ENCODE measurements around the gene ACAA2. TPM values are rescaled to one million over a fixed set of nuclear protein-coding genes. Genes with fewer than 3 reads are reported as not detected.

The ACAA2 gene
- total and polyA plus RNA-seq, 4 donors: 35.2 to 52.8 (median 44.9) TPM

DNA sequence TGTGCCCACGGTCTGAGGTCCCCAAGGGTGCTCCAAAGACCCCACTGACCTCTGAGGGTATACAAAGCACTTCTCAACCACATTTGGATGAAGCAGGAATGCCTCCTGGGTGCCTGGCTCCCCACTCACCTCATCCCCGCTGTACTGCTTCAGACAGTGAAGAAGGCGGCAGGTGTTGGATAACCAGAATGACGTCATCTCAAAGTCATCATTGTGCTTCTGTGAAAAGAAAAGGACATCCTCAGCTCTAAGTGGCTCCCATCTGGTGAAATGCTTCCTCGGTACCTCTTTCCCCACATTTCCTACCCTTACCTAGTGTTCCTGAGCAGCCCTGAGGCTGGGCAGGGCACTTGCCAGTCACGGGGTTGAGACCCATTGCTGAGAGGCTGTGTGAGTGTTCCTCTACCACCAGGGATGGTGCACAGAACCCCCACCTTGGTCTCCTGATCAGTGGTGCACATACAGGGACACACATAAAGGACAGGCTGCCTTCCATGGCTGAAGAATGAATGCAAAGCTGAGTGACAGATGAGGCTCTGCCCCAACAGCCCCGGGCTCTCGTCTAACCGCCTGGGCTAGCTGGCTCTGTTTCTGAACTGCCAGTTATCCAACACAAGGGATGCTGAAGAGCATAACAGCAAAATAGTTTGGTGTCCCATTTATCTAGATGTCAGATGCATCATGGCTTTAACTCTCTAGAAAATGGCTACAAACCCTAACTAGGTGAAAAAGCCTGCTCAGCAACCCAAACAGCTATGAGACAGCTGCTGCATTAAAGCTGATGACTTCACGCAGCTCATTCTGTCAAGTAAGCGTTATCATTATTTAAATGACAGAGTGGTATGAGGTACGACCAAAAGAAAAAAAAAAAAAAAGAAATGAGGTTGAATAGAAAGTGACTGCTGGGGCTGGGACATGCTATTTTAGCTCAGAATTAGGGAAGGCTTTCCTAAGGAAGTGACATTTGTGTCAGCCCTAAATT is 28.2 kb upstream of the ACAA2 start:
- Histone ChIP-seq H3K9ac (ENCODE audit: insufficient read depth in 1 of 2, low read length in 2 of 2) (no peak overlapping the region), H3K9me3 (ENCODE audit: control insufficient read depth in 4 of 4, insufficient read depth in 3 of 4, low read length in 3 of 4) (no peaks in the 10 kb centered on the region), H3K27ac (ENCODE audit: low read depth in 1 of 2, low read length in 1 of 2) (no peak overlapping the region), H3K4me3 (no peak overlapping the region), H3K36me3 (ENCODE audit: control insufficient read depth in 4 of 4, insufficient read depth in 4 of 4, low read length in 4 of 4) (peaks cover 0 to 5% (median 0%) of the 10 kb centered on the region in 4 donors), H3K27me3 (ENCODE audit: control insufficient read depth in 3 of 3, insufficient read depth in 3 of 3, low read length in 2 of 3) (no peaks in the 10 kb centered on the region), H3K4me1 (ENCODE audit: control insufficient read depth in 5 of 5, insufficient read depth in 5 of 5, low read length in 5 of 5) (peaks cover 0 to 4% (median 0%) of the 10 kb centered on the region in 5 donors)
- TF ChIP-seq, protein P1, sequence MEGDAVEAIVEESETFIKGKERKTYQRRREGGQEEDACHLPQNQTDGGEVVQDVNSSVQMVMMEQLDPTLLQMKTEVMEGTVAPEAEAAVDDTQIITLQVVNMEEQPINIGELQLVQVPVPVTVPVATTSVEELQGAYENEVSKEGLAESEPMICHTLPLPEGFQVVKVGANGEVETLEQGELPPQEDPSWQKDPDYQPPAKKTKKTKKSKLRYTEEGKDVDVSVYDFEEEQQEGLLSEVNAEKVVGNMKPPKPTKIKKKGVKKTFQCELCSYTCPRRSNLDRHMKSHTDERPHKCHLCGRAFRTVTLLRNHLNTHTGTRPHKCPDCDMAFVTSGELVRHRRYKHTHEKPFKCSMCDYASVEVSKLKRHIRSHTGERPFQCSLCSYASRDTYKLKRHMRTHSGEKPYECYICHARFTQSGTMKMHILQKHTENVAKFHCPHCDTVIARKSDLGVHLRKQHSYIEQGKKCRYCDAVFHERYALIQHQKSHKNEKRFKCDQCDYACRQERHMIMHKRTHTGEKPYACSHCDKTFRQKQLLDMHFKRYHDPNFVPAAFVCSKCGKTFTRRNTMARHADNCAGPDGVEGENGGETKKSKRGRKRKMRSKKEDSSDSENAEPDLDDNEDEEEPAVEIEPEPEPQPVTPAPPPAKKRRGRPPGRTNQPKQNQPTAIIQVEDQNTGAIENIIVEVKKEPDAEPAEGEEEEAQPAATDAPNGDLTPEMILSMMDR (IDR thresholded peaks at IDR 0.05; ENCODE audit: control extremely low read depth, extremely low read depth): no peak
- WGBS, 2 donors: 86 to 90% methylated on average over 12 of the region's 12 CpGs
- DNase-seq: no peak
- no peak for ATAC-seq (ENCODE audit: insufficient read depth, low FRiP score)

DNA sequence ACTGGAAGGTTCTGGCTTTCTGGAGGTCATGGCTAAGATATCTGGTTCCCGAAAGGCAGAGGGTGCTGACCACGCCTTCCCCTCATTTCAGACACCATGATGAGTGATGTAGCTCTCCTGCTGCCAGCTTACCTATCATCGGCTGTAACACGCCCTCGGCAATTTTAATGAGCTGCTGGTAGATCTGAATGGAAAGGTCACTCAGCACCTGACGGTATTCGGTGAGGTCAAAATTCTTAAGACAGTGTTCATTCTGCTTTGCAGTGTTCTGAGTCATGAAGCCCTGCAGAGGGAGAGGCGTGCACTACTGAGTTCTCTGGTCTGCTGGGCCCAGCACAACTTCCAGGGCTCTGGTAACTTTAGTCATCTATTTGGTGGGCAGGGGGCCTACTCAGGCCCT is 25.7 kb upstream of the ACAA2 start:
- H3K27ac ChIP-seq (ENCODE audit: low read depth in 1 of 2, low read length in 1 of 2): no peak overlapping the region
- DNase-seq (no peak), ATAC-seq (ENCODE audit: insufficient read depth, low FRiP score) (no peak)
- 96% methylated on average over 8 of the region's 8 CpGs for WGBS, 2 donors
- no peak overlapping the region for H3K9ac ChIP-seq (ENCODE audit: insufficient read depth in 1 of 2, low read length in 2 of 2)
- no peaks in the 10 kb centered on the region for H3K27me3 ChIP-seq (ENCODE audit: control insufficient read depth in 3 of 3, insufficient read depth in 3 of 3, low read length in 2 of 3)
- no peak overlapping the region for H3K4me3 ChIP-seq
- TF ChIP-seq, protein P1 (IDR thresholded peaks at IDR 0.05; ENCODE audit: control extremely low read depth, extremely low read depth): no peak
- H3K9me3 ChIP-seq (ENCODE audit: control insufficient read depth in 4 of 4, insufficient read depth in 3 of 4, low read length in 3 of 4): no peaks in the 10 kb centered on the region
- peaks cover 0 to 7% (median 0%) of the 10 kb centered on the region in 5 donors for H3K4me1 ChIP-seq (ENCODE audit: control insufficient read depth in 5 of 5, insufficient read depth in 5 of 5, low read length in 5 of 5)
- peaks cover 0 to 4% (median 0%) of the 10 kb centered on the region in 4 donors for H3K36me3 ChIP-seq (ENCODE audit: control insufficient read depth in 4 of 4, insufficient read depth in 4 of 4, low read length in 4 of 4)

DNA sequence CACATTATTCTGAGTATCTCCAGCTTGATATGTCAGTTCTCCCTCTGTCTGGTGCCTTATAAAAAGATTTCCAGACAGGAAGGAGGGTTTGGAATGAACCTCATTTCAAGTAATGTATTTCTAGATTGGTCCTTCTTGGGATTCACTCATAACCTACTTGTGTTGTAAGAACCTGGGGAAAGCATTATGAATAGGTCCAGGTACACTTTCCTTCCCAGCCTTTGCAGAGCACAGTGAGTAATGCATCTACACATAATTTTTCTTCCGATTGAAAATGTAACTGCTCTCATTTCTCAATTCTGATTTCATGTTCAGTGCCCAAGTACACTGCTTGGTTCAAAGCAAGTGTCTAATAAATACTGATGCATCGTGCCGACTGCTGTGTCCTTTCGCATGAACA is 25.0 kb upstream of the ACAA2 start:
- ATAC-seq (ENCODE audit: insufficient read depth, low FRiP score) (no peak), DNase-seq (no peak)
- no peaks in the 10 kb centered on the region for H3K27me3 ChIP-seq (ENCODE audit: control insufficient read depth in 3 of 3, insufficient read depth in 3 of 3, low read length in 2 of 3)
- peaks cover 0 to 7% (median 0%) of the 10 kb centered on the region in 5 donors for H3K4me1 ChIP-seq (ENCODE audit: control insufficient read depth in 5 of 5, insufficient read depth in 5 of 5, low read length in 5 of 5)
- no peak overlapping the region for H3K4me3 ChIP-seq
- WGBS, 2 donors: 94 to 97% methylated on average over 4 of the region's 4 CpGs
- no peak overlapping the region for H3K27ac ChIP-seq (ENCODE audit: low read depth in 1 of 2, low read length in 1 of 2)
- H3K36me3 ChIP-seq (ENCODE audit: control insufficient read depth in 4 of 4, insufficient read depth in 4 of 4, low read length in 4 of 4): peaks cover 0 to 4% (median 0%) of the 10 kb centered on the region in 4 donors
- no peaks in the 10 kb centered on the region for H3K9me3 ChIP-seq (ENCODE audit: control insufficient read depth in 4 of 4, insufficient read depth in 3 of 4, low read length in 3 of 4)
- H3K9ac ChIP-seq (ENCODE audit: insufficient read depth in 1 of 2, low read length in 2 of 2): no peak overlapping the region
- TF ChIP-seq, protein P1 (IDR thresholded peaks at IDR 0.05; ENCODE audit: control extremely low read depth, extremely low read depth): no peak
